Cardiac septum (tissue), 1 donor: ENCODE data around the gene SPNS2. TPM values are rescaled to one million over a fixed set of nuclear protein-coding genes. Genes with fewer than 3 reads are reported as not detected.

Source experiments
- DNase-seq: peaks from one replicate; pipeline ENCODE4 v3.0.0-alpha.2; 2020; ENCODE audit warnings: low spot score
- intact Hi-C: fragments of 100-400 bp; cut with DNase I; formaldehyde crosslinking; loops from one replicate; pipeline ENCODE4 v1.14.0; 2022
- long read RNA-seq: library from polyadenylated mRNA; unstranded; transcript quantifications from one replicate; pipeline ENCODE4 v2.0.0, GENCODE V29; 2021
- total RNA-seq: library from RNA; stranded (reverse); fragmentation: NEBNext Ultra II Directional; extraction: Animal tissue kit (Norgen Biotek cat#: 25700); gene quantifications from one replicate; pipeline ENCODE4 v1.2.1, GENCODE V29; 2021
- donor health status: DM: no; HTN: no; CAD: no.

The SPNS2 gene, protein sequence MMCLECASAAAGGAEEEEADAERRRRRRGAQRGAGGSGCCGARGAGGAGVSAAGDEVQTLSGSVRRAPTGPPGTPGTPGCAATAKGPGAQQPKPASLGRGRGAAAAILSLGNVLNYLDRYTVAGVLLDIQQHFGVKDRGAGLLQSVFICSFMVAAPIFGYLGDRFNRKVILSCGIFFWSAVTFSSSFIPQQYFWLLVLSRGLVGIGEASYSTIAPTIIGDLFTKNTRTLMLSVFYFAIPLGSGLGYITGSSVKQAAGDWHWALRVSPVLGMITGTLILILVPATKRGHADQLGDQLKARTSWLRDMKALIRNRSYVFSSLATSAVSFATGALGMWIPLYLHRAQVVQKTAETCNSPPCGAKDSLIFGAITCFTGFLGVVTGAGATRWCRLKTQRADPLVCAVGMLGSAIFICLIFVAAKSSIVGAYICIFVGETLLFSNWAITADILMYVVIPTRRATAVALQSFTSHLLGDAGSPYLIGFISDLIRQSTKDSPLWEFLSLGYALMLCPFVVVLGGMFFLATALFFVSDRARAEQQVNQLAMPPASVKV
- total RNA-seq, result 10.3 TPM
- long read RNA-seq, transcript SPNS2-203 (2 exons, 1,768 nt), result major isoform, 5 of 19 reads
- long read RNA-seq, partial matches to known transcripts, result 1 of 19 reads
- long read RNA-seq, other reads (novel, unspliced or antisense), result 9 of 19 reads

DNA sequence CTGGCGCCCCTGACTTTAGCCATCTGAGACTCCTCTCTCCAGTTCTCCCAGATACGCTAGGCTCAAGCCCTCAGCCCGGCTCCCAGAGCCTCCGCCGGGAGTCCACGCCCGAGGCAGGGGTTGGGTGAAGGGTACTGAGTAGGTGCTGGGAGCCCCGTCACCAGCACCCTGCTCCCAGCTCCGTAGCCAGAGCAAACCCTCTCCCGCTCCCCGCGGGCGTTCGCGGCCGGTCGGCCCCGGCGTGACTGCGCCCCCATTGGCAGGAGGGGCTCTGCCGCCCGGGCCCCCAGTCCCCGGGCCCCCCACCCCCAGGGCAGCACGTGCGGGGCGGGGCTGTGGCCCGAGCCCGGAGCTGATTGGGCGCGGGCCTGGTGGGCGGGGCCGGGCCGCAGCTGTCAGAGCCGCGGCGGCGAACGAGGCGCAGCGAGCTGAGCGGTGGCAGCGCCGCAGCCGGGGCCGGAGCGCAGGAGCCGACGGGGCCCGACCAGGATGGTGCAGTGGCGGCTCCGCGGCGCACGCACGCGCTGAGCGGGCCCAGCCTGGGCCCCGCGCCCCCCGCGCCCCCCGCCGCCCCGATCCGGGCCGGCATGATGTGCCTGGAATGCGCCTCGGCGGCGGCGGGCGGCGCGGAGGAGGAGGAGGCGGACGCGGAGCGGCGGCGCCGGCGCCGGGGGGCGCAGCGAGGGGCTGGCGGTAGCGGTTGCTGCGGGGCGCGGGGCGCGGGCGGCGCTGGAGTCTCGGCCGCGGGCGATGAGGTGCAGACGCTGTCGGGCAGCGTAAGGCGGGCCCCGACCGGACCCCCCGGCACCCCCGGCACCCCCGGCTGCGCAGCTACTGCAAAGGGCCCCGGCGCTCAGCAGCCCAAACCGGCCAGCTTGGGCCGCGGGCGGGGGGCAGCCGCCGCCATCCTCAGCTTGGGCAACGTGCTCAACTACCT is at the start of gene SPNS2:
SPNS2 (plus strand) TSS at position 421 of the 937 bp plus-strand sequence; CDS start at position 588, 167 bp downstream.
- intact Hi-C loops, result no loop called here

DNA sequence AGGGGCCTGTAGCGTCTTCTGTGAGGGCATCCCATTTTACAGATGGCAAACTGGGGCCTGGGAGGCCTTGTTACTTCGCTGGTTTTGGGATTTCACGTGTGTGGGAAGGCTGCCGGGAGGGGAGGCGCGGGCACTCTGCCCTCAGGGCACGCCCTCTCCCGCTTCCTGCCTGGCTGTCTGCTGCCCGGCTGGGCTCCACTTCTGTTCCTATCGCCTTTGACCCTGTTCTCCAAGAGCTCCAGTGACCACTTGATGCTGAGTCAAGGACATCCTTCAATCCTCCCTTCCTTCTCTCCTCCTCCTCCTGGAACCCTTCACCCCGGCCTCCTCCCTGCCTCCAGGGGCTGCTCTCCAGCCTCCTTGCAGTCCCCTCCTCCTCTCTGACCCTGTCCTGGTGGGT is 48.9 kb upstream of the SPNS2 start:
- DNase-seq, result no peak
- intact Hi-C loops, result no loop called here

More for the DNA sequence above, at the start of gene SPNS2:
- DNase-seq, result no peak

DNA sequence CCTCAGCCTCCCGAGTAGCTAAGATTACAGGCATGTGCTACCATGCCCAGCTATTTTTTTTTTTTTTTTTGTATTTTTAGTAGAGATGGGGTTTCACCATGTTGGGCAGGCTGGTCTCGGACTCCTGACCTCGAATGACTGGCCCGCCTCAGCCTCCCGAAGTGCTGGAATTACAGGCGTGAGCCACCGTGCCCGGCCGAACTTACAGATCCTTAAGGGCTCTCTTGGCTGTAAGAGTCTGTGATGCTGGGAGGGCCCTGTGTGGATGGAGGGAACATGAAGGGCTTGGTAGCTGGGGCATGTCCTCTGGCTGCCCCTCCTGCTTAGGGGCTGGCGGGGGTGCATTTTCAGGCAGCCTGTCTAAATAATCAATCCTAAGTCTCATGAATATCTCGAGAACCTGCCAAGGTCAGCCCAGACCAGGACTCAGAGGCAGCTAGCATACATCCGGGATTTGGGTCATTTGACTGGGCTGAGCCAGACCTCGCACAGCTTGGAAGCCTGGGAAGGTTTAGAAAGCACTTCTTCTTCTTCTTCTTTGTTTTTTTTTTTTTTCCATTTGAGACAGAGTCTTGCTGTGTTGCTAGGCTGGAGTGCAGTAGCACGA is 47.9 kb upstream of the SPNS2 start:
- intact Hi-C loops, result no loop called here

DNA sequence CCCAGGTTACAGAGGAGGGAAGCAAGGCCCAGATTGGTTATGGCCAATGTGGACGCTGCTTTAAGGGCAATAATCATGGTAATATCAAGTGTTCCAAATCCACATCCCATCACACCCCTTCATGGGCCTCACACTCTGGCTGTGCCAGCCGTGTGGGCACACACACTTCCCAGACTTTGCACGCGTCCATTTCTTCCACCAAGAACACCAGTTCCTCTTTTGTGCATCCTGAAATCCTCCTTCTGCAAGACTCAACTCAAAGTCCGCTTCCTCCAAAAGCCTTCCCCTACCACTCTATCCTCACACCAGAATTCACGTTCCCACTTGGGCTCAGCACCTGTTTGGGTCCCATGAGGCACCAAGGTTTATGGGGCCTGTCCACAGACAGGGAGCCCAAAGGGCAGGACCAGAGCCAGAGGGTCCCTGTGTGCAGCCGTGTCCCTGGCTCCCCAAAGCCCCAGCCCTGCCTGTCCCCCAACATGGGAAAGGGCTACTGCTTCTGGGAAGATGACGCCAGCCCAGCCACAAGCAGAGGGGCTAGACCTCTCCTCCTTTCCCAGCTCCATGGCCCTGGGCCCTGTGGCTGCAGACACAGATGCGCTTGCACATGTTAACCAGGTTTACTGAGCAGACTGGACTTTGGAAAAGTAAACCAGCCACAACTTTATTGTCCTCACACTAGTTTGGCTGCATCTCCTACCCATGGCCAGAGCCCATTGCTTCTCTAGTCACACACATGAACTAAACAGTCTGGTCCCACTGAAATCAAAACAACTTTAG is 44.7 kb upstream of the SPNS2 start:
- intact Hi-C loops, result no loop called here
- no peak for DNase-seq

More for the DNA sequence above, 47.9 kb upstream of the SPNS2 start:
- no peak for DNase-seq

DNA sequence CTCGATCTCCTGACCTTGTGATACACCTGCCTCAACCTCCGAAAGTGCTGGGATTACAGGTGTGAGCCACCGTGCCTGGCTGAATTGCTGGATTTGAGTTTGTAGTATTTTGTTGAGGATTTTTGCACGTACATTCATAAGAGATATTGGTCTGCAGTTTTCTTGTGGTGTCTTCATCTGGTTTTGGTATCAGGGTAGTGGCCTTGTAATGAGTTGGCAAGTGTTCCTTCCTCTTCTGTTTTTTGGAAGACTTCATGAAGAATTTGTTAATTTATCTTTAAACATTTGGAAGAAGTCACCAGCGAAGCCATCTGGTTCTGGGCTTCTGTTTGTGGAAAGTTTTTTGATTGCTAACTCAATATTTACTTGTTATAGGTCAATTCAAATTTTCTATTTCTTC is 38.0 kb upstream of the SPNS2 start:
- DNase-seq, result no peak
- intact Hi-C loops, result no loop called here

DNA sequence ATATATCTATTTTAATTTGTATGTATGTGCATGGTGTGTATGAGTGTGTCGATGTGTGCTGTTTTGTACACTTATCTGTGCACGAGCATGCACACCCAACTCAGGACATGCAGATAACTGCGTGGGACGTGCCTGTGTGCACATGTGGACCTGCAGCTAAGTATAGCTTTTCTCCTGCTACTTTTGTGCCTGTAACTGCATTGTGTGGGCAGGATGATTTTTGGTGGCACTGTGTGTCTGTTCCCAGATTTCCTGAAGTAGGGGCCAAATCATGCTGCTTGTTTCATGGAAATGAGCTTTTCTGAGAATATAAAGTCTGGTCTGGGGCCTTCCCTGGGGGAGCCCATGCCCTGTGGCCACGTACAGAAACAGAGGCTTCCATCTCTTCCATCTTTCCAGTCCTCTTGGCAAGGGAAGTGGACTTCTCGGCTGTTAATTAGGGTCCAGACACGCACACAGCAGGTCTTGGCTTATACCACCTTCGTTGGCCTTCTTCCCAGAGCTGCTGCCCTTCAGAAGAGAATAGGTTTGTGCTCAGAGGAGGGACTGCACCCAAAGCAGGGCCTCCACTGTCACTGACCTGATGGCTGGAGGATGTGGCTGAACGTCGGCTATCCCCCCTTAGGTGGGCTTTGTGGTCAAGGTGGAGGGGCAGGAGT is 34.7 kb upstream of the SPNS2 start:
- intact Hi-C loops, result no loop called here
- no peak for DNase-seq

DNA sequence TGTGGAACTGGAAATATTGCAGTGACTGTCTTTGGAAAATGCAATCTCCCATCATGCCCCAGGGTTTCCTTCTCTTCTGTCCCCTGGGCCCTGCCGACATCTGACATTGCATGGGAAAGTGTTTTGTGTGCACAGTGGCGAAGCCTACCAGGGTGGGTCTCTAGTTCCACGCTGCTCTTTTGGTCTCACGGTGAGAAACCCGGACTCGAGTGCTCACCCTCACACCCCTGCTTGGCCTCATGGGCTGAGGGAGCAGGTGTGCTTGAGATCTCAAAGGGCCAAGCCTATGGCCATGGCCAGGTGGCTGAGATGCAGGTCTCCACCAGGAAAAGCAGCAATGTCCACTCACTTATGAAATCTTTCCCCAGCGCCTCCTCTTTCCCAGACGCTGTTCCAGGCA is 32.9 kb upstream of the SPNS2 start:
- DNase-seq, result no peak
- intact Hi-C loops, result no loop called here

DNA sequence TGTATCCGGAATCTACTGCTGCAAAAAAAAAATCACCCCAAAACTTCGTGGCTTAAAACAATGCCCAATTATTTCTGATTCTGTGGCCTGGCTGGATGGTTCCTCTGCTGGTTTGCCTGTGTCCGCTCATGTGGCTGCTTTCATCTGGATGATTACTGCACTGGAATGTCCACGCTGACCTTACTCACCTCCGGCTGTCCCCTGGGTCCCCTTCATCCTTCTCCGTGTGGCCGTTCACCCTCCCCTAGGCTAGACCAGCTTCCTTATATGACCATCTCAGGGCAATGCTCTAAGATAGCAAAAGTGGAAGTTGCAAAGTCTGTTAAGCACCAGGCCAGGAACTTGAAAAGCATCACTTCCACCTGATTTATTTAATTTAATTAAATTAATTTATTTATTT is 31.4 kb upstream of the SPNS2 start:
- no peak for DNase-seq
- intact Hi-C loops, result no loop called here

DNA sequence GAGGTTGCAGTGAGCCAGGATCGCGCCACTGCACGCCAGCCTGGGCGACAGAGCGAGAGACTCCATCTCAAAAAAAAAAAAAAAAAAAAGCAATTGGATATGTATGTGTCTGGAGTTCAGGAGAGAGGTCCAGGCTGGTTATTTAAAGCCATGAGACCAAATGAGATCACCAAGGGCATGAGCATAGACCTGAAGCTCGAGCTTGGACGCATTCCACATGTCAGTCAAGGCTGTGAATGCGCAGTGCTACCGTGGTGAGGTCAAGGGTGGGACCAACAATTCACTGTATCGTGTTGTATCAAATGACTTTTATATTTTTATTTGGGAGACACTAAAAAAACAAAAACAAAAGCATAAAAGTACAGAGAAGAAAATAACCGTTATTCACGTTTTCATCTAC is 29.1 kb upstream of the SPNS2 start:
- no peak for DNase-seq
- intact Hi-C loops, result no loop called here

DNA sequence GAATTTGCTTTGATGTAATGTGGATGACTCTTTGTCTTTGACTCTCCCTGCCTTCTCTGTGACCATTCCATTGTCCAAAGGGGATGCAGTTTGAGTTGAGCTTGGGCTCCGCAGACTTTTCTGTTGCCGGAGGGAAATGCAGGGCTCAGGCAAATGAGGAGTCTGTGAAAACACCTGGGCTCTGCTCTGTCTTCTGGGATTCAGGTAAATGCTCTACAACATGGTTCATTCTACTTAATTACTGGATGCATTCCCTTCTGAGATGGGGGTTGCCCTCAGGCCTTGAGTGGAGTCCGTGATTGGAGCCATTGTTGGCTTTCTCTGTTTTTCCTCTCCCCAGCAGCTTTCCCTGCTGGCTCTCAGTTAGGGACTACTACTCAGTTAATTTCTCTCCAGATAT is 26.4 kb upstream of the SPNS2 start:
- DNase-seq, result no peak
- intact Hi-C loops, result no loop called here

DNA sequence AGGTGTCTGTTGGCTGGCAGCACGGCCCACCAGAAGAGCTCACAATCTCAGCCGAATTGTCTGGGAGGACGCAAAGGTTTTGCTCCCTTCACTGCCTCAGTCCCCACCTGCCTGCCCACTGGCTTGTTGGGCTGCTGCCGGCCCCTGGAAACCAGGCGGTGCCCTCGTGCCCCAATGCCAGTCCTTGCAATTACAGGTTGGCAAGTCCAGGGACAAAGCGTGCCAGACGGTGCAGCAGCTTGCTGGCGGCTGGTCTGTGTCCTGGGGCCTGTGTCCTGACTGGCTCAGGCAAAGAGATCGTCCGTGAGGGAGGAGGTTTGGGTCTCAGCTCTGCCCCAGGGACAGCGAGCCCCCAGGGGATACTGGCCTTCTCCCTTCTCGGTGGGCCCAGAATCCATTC is 24.6 kb upstream of the SPNS2 start:
- intact Hi-C loops, result no loop called here
- DNase-seq, result peak; percentile 89

DNA sequence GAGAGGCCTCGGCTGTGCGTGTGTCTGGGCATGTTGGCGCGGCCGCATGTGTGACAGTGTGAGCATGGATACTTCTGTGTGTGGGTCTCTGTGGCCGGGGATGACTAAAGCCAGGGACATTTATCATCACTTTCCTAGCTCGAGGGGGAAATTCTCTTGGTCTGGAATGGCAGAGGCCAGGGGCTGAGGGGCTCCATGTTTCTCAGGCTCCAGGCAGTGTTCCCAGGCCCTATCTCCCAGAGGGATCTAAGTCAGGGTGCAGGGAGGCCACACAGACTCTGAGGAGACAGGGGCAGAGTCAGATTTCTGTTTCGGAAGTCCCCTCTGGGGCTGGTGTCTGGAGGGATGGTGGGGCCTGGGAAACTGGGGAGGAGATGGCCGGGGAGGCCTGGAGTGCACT is 23.7 kb upstream of the SPNS2 start:
- intact Hi-C loops, result no loop called here
- no peak for DNase-seq

DNA sequence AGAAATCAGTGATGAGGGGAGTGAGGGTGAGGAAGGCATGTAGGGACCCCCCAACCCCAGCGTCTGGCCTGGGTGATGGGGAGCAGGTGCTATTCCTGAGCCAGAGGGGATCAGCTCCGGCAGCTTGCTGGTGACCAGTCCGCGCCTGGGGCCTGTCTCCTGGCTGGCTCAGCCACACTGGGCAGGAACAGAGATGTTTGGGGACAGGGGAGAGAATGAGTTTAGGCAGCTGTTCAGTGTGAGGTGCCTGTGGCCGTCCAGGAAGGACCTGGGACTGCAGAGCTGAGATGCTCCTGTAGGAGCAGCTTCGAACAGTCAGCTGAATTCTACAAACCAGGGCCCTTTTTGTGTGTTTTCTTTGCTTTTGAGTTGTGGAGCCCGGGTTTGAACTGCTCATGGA is 23.2 kb upstream of the SPNS2 start:
- DNase-seq, result no peak
- intact Hi-C loops, result no loop called here

DNA sequence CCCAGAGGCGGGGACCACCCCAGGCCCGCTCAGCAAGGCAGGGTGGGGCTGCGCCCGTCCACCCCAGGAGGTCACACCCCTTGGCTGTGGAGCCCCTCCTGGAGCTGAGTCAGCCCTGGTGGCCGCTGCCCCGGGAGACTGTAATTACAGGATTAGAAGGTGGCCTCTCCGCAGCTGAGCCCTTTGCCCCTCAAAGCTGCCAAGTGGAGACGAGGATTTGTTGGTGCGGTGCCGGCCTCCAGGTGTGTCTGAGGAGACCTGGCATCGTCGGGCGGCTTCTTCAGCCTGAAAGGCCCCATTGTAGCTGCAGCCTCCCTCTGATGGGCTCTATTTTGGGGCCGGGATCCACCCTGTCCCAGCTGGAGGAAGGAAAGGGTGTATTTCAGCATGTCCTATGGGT is 22.7 kb upstream of the SPNS2 start:
- intact Hi-C loops, result no loop called here
- no peak for DNase-seq

DNA sequence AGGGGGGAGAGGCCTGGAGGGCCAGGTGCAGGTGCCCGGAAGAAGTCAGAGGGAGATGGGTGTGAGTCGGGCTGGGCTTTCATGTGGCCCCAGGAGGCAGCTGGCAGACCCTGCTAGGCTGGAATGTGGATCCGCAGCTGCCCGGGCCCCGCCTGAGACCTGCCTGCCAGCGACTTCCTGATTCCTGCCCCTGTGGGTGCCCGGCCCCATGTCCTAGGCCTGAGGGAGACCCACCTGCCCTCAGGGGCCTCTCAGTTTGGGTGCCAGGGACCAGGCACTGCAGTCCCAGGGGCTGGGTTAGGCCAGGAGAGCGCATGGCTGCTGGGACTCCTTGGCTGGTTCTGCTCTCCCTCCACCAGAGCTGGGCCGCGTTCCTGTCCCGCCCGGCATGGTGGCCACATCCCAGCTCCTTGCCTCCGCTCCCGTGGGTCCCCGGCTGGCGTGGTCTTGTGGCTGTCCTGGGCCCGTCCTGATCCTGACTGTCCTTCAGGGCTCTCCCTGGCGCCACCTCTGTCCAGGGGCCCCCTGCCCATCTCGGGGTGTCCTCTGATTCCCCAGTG is 22.1 kb upstream of the SPNS2 start:
- intact Hi-C loops, result no loop called here

DNA sequence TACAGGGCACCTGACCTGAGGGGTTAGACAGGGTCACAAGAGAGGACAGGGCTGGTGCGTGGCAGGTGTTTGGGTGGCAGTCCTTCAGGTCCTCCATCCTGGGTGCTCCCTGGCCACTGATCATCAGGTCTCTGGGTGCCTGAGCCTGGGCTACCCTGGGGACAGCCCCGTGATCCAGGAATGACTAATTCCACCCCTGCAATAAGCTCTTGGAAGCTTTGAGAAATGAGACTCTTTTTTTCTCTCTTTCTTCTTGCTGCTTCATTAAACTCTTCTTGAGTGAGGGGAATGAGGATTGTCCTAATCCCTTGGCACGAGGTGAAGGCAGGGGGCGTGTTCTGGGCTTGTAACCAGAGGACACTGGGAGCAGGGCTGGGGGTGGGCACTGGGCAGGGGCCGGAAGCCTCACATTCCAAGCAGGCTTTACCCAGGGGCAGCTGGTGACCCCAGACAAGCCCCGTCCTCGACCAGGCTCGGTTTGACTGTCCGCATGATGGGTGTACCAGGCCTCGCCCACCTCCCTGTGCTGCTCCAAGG is 21.4 kb upstream of the SPNS2 start:
- intact Hi-C loops, result no loop called here
- no peak for DNase-seq

More for the DNA sequence above, 22.1 kb upstream of the SPNS2 start:
- peak; percentile 69 for DNase-seq

DNA sequence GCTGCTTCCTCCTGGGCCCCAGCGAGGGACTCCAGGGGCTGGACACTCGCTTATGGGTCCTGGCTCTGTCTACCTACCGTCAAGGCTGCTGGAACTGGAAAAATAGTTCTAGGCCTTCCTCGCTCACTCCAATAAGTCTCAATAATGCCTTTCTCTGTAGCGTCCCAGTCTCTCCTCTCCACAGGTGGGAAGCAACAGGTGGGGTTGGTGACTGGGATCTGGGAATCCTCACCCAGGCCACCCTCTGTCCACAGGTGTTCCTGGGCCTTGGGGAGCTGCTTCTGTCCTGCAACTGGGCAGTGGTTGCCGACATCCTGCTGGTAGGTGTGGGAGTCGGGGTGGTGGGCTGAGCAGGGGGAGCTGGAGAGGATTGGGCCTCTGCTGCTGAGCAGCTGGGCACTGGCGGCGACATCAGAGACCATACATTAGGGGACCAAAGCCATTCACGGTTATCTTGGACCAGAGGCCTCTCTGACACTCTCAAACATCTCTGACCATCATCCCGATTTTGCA is 20.3 kb upstream of the SPNS2 start:
- DNase-seq, result peak; percentile 72
- intact Hi-C loops, result no loop called here
